Transverse colon (tissue), 4 donors: ENCODE measurements around the gene AQP6. TPM values are rescaled to one million over a fixed set of nuclear protein-coding genes. Genes with fewer than 3 reads are reported as not detected.

Experiments used
- DNase-seq: peaks from one replicate; pipeline ENCODE4 v3.0.0-alpha.2; 2019
- H3K27ac ChIP-seq, 4 donors: fragments of 200-600 bp; sonication (generic); 2 replicates each; pipeline ENCODE4 v1.5.1; 2016 to 2018; ENCODE audit warnings: inconsistent platforms in 4 of 4
- H3K27me3 ChIP-seq: fragments of 200-600 bp; sonication (generic); 2 replicates; pipeline ENCODE4 v1.5.1; 2017; ENCODE audit warnings: inconsistent platforms
- H3K36me3 ChIP-seq, 4 donors: fragments of 200-600 bp; sonication (generic); 2 replicates each; pipeline ENCODE4 v1.5.1; 2017 to 2019; ENCODE audit warnings: inconsistent platforms in 4 of 4
- H3K4me1 ChIP-seq, 4 donors: fragments of 200-600 bp; sonication (generic); 2 replicates each; pipeline ENCODE4 v1.5.1; 2017 to 2020; ENCODE audit warnings: inconsistent platforms in 4 of 4
- H3K4me3 ChIP-seq, 4 donors: fragments of 200-600 bp; sonication (generic); 1 replicate in 1 of 4; 2 replicates in 3 of 4; pipeline versions ENCODE4 v1.5.1 to v1.6.1; 2017 to 2019; ENCODE audit warnings: inconsistent platforms in 4 of 4
- H3K9me3 ChIP-seq, 2 donors: fragments of 200-600 bp; sonication (generic); 2 replicates each; pipeline ENCODE4 v1.5.1; 2017 to 2019; ENCODE audit warnings: inconsistent platforms in 2 of 2
- CTCF ChIP-seq, 5 experiments: fragments of 200-600 bp in 3 of 5; fragments of 450-650 bp in 2 of 5; sonication (generic) in 3 of 5; IDR thresholded peaks; 1 replicate in 2 of 5; 2 replicates in 3 of 5; pipeline ENCODE4 v1.5.1; 2016 to 2017; ENCODE audit warnings: antibody characterized with exemption in 5 of 5, inconsistent platforms in 3 of 5, mild to moderate bottlenecking in 2 of 5, moderate library complexity in 1 of 5
- EP300 ChIP-seq: sonication (generic); formaldehyde crosslinking; IDR thresholded peaks from one replicate; pipeline ENCODE4 v1.6.1; 2017; ENCODE audit warnings: antibody characterized with exemption, low read depth
- POLR2A ChIP-seq: fragments of 450-650 bp; IDR thresholded peaks from one replicate; pipeline ENCODE4 v1.6.1; 2016; ENCODE audit warnings: antibody characterized with exemption, mild to moderate bottlenecking, moderate library complexity
- POLR2AphosphoS5 ChIP-seq, 3 donors: sonication (generic); formaldehyde crosslinking; IDR thresholded peaks; one replicate each; pipeline ENCODE4 v1.6.1; 2016; ENCODE audit warnings: antibody characterized with exemption in 3 of 3
- WGBS, 2 donors: methylation state at CpG; one replicate each; pipeline ENCODE4 v1.1.5; 2018; ENCODE audit warnings: low coverage in 1 of 2; 5-methylcytosine and 5-hydroxymethylcytosine counted together
- in situ Hi-C, 4 donors: fragments of 200-750 bp; cut with MboI; loops; one replicate each; pipeline versions ENCODE4 v1.15.0 to v1.15.1; 2017; ENCODE audit warnings: low sequenced_read_pairs in 3 of 4, low pct_ligation_motif_present in 1 of 4, low pct_unique_long_range_greater_than_20kb in 1 of 4
- intact Hi-C: fragments of 100-400 bp; cut with DNase I; formaldehyde crosslinking; loops from one replicate; pipeline ENCODE4 v1.15.1; 2023; ENCODE audit warnings: low total_unique reads
- total RNA-seq, 4 donors: library from RNA; depleted of rRNA; stranded (reverse); fragments of >200 nt; gene quantifications; one replicate each; pipeline ENCODE4 v1.1.0, GENCODE V29; 2016

AQP6 gene
- total RNA-seq, 4 donors from 2014 or later, result 0.41 TPM; not detected in 3

- H3K4me1 ChIP-seq, result peaks cover 0 to 9% (median 7%) of the 10 kb centered on the region in 4 donors
- no peak for DNase-seq
- H3K4me3 ChIP-seq, result no peak within 1 kb of the TSS
- 80 to 87% methylated on average over 2 to 31 of the region's 32 CpGs for WGBS, 2 donors
- H3K36me3 ChIP-seq, result no peaks in the 10 kb centered on the region
- intact Hi-C loops (no loop called here), in situ Hi-C loops (loop anchor here in 1 of 4 donors (25.0 kb wide), 1 partner anchor 237 kb away; no protein-coding TSS in a partner anchor)
- peaks cover 22% of the 10 kb centered on the region for H3K27me3 ChIP-seq
- no peak within 1 kb of the TSS for H3K27ac ChIP-seq
- TF ChIP-seq EP300 (no peak), CTCF (IDR thresholded peaks at IDR 0.05) (no peak), POLR2A (no peak), POLR2AphosphoS5 (IDR thresholded peaks at IDR 0.05) (no peak)
- no peaks in the 10 kb centered on the region for H3K9me3 ChIP-seq
Measured at GRCh38 chr12:49950273-49951251, 22.2 kb upstream of the AQP6 start, which contains the start of gene AQP2. Gene AQP2 (plus strand): TSS chr12:49950737. CDS start chr12:49950831, 94 bp downstream.

GRCh38 chr12:49951411-49952240, 21.1 kb upstream of the AQP6 start:
- 72% methylated on average over 14 of the region's 14 CpGs; no CpG with 5 or more reads in 1 of the 2 donors for WGBS, 2 donors
- in situ Hi-C loops, result loop anchor here in 1 of 4 donors (25.0 kb wide), 1 partner anchor 236 kb away; no protein-coding TSS in a partner anchor
- TF ChIP-seq EP300 (no peak), CTCF (IDR thresholded peaks at IDR 0.05) (no peak)
- intact Hi-C loops, result no loop called here
- Histone ChIP-seq H3K27me3 (peaks cover 31% of the 10 kb centered on the region), H3K9me3 (no peaks in the 10 kb centered on the region), H3K36me3 (no peaks in the 10 kb centered on the region), H3K27ac (no peak overlapping the region), H3K4me3 (no peak overlapping the region), H3K4me1 (no peaks in the 10 kb centered on the region)
- DNase-seq, result no peak

- H3K9me3 ChIP-seq, result no peaks in the 10 kb centered on the region
- no peak overlapping the region for H3K27ac ChIP-seq
- no peak for DNase-seq
- no peaks in the 10 kb centered on the region for H3K36me3 ChIP-seq
- TF ChIP-seq POLR2A (no peak), CTCF (IDR thresholded peaks at IDR 0.05) (no peak), POLR2AphosphoS5 (IDR thresholded peaks at IDR 0.05) (no peak), EP300 (no peak)
- WGBS, 2 donors, result 72% methylated on average over 1 of the region's 1 CpG; no CpG with 5 or more reads in 1 of the 2 donors
- intact Hi-C loops, result no loop called here
- H3K4me1 ChIP-seq, result no peaks in the 10 kb centered on the region
- no peak overlapping the region for H3K4me3 ChIP-seq
- H3K27me3 ChIP-seq, result peaks cover 39% of the 10 kb centered on the region
- in situ Hi-C loops, result loop anchor here in 1 of 4 donors (25.0 kb wide), 1 partner anchor 235 kb away; no protein-coding TSS in a partner anchor
Measured at GRCh38 chr12:49952391-49953055, 20.2 kb upstream of the AQP6 start.
